GM19438 (cell line): ENCODE measurements around the gene VILL.

ENCODE experiments used
- ATAC-seq: cut with Tn5 transposase; IDR thresholded peaks from one replicate; pipeline ENCODE4 v1.9.1; 2021; ENCODE audit warnings: low read depth; ENCODE audit not compliant: unreplicated experiment

Gene VILL

DNA sequence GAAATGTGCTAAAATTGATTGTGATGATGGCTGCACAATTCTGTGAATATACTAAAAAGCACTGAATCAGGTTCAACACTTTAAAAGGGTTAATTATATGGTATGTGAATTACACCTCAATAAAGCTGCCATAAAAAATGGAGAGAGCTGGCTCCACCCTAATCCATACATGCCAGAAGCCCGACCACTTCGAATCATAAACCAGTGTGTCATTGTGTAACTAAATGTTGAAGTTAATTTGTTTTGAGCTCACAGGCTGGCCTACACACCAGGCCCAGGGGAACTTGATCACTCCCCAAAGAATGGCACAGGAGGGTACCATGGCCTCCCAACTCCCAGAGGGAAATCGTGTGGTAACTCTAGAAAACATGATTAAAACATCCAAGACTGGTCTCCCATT, 24.9 kb downstream of the VILL start:
- ATAC-seq, result no peak

DNA sequence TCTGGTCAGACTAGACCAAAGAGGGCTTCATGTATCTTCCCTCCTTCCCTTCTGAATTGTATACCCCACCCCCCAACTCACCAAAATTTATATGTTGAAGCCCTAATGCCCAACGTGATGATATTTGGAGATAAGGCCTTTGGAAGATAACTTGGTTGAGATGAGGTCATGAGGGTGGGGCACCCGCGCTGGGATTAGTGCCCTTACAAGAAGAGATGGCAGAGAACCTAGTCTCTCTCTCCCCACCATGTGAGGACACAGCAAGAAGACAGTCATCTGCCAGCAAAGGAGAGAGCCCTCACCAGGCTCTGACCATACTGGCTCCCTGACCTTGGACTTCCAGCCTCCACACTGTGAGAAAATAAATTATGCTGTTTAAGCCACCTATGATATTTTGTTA, 25.4 kb downstream of the VILL start:
- no peak for ATAC-seq

DNA sequence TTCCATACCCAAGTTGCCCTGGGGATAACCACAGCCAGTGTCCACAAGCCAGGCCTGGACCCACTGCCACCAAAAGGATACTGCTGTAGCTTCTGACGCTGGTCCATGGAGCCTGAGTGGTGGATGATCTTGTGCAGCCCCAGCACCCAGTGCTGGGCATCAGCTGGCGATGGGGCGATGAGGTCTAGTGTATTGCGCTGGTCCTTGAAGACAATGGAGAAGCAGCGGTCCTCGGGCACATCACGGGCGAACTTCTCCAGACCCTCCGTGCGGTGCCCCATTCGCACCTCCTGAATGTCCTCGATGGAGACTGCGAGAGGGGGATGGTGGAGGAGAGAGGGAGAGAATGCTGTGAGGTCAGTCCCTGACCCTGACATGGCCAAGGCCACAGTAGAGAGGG, 25.8 kb downstream of the VILL start:
- no peak for ATAC-seq

DNA sequence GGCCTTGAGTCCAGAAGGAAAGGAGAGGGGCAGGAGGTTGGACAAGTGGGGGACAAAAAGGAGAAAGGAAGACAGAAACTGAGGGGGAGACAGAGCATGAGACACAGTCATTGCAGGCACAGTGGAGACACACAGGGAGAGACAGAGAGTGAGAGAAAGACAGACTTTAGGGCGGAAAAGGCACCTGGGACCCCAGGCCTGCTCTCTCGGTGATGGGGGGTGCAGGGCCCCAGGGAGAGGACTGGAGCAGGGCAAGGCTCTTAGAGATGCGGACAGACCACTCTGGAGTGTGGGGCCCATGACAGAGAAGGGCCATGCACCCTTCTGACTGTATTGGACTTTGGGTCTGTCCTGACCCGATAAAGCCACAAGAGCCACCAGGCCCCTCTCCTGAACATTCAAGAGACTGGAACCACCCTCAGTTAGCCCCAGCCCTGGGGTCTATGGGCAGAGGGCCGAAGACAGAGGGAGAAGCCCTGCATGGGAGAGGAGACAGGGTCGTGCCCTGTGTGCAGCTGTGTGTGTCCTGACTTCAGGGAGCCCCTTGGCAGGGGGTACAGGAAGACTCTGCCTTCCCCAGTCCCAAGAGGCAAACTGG, 26.4 kb downstream of the VILL start:
- ATAC-seq, result no peak

DNA sequence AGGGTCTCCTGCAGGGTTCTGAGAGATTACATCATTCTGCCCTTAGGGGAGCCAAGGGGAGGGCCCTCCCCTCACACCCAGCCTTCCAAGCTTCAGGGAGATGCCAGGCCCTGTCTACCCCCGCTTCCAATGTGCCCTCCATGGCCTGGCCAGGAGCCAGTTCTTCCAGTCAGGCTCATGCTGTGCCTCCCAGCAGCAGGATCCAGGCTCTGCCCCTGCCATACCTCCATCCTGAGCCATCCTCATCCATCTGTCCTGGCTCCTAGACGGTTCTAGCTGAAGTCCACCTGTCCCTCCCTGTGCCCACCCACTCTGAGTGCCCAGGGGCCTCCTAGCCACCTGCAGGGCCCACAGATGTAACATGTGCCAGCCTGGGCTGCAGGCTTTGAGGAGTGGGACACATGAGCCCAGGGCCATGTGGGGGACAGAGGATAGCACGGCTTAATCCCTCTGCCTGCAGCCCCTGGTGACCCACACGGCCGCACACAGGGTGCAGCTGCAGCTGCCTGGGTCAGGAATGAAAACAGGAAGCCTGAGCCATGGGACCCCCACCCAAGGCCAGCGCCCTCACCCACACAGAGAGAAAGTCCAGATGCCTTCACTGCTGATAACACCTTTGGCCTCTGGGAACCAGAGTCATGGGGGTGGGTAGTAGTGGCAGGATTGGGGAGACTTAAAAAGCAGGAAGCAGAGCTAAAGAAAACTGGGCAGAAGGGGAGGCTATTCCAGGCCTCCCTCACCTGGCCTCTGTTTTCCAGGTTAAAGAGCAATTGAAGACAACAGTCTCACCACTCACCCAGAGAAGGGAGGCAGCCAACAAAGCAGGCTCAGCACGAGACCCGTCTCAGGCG, 27.1 kb downstream of the VILL start:
- ATAC-seq, result no peak

DNA sequence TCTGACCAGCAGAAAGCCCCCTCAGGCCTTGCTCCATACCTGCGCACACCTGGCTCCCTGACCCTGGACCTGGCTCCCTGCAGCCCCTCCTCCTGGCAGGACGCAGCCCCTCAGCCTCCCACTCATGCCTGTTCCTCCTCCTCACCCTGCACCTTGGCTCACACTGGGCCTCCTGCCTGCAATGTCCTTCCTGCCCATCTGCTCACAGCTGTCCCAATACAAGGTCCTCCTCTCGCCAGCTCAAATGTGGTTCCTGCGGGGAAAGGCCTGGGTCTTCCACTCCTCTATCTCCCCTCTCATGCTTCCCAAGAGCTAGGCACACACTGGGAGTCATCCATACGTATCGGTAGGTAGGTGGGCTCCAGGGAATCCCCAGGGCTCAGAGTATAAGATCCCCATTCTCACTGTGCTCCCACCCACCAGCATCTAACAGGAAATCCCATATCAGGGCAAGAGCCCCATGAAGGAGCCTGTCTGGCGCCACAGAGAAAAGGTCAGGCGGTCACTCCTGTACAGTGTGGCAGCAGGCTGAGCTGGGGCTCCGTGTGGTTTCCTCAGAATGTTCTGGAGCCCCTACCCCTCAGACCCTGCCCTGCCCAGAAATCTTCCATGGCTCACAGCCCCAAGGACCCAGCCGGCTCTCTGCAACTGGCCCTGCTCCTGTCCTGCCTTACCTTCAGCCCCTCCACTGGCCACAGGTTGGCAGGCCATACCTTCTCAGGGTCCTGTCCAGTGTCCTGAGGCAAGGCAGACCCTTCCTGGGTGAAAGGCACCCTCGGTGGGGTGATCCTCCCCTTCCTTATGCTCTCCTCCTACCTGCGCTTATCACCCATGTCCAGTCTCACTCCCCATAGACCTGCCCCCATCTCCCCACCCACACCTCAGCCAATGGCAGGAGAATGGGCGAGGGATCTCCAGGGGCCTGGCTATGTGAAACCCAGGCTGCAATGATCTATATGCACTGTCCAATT, 28.0 kb downstream of the VILL start:
- ATAC-seq, result no peak

DNA sequence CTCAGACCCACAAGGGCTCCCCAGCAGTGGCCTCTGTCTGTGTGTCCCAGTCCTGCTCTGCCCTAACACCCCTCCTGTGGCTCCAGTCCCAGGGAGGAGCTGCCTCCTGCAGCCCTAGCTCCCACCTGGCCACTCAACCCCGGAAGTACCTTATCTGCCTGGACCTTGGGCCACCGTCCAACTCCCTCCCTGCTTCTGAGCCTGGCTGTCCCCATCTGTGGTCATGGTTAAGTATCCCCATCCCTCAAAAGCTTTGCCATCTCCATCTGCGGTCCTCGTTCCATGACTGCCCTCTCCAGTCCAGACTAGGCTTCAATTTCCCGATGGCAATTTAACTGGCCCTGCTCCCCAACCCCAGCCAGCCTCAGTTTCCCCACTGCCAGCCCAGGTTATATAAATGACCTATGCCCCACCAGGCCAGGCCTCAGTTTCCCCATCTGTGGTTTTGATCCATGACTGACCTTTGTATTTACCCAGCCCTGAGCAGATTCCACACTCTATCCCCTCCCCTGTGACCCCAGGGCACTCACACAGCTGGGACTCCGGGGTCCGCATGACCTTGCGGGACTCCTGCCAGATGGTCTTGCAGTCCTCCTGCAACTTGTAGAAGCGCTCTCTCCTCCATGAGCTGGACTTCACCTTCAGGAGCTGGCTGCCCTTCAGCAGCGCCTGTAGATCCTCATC, 29.2 kb downstream of the VILL start:
- no peak for ATAC-seq

DNA sequence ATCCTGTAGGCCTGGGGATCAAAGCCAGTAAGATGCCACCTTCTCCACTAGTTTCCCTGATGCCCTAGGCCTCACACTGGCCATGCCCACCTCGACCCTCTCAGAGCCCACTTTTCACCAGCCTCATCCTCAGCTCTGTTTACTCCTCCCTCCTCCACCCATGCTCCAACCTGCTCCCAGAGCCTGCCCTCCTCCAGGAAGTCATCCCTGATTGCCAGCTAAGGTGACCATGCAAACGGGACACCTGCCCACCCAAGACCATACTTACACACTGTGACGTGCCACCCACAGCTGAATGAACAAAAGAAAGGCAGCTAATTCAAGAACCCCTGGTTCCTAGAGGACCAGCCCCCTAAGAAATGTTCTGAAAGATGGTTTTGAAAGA, 29.7 kb downstream of the VILL start:
- no peak for ATAC-seq

DNA sequence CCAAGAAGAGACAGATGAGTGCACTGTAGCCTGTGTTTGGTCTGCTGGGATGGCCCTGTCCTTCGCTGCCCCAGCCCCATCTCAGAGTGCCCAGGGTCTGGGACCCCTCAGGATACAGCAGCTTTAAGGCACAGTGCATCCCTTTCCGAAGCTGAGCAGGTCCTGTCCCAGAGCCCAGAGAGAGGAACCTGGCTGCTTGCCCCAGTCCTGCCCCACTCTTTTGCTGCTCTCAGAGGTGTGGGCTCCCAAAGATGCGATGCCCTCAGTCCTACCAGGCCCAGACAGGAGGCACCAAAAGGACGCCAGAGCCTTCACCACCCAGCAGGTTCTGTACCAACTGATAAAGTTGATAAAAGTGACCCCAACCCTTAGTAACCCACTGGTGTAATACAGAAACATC, 30.6 kb downstream of the VILL start:
- ATAC-seq, result no peak

DNA sequence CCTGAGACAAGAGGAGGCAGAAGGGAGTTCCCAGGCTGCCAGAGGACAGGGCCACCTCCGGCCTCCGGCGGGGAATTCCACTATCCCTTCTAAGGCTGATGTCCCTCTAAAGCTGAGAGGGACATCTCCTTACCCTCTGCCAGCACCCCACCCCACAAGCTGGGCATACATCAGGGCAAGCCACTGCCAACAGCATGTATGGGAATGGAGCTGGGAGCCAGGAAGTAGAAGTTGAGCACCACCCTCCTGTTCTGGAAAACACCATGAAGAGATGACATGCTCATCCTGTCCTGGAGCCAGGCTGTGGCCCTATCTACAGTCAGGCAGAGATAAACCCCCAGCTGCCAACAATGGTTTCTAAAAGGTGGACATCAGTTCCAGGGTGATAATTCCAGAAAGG, 31.7 kb downstream of the VILL start:
- no peak for ATAC-seq

DNA sequence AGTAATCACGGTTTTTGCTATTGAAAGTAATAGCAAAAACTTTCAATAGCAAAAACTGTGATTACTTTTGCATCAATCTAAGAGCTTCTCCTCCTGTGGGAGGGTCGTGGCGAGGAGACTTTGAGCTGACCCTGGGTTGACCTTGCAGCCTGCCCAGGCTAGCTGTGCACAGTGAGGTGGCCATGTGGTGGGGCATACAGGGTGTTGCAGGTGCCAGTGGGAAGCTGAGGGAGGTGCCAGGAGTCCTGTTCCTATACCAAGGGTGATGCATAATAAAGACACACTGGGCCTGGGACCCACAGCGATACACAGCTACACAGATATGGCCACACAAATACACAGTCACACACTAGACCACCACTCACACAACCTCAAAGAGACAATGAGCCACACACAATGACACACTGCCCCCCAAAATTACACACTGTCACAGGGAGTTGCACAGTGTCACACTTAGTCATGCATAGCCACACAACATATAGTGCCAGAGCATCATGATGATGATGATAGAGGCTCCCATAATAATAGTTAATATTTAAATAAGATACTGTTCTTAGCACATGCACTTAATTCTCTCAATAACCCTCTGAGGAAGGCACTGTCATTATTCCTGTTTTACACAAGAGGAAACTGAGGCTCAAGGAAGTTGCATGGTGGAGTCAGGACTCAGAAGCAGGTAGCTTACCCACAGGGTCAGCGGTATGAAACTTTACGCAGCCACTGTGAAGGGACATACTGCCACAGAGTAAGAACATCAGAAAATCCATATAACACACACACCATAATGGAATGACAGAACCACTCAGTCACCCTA, 32.5 kb downstream of the VILL start:
- no peak for ATAC-seq

DNA sequence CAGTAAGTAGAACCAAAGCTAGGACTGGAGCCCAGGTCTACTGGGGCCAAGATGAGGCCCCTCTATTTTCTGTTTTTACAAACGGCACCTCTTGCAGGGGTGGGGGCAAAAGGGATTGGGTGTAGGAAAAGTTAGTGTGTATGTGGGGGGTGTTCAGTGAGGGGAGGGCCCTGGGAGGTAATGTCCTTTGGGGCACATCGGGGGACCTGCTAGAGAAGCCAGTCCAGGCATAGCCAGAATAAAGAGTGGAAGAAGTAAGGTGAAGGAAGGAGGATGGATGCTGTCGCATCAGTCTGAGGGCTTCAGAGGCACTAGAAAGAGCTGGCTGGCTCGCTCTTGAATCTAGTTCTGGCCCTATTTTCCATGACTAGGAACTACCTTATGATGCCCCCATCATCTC, 36.3 kb downstream of the VILL start:
- no peak for ATAC-seq

DNA sequence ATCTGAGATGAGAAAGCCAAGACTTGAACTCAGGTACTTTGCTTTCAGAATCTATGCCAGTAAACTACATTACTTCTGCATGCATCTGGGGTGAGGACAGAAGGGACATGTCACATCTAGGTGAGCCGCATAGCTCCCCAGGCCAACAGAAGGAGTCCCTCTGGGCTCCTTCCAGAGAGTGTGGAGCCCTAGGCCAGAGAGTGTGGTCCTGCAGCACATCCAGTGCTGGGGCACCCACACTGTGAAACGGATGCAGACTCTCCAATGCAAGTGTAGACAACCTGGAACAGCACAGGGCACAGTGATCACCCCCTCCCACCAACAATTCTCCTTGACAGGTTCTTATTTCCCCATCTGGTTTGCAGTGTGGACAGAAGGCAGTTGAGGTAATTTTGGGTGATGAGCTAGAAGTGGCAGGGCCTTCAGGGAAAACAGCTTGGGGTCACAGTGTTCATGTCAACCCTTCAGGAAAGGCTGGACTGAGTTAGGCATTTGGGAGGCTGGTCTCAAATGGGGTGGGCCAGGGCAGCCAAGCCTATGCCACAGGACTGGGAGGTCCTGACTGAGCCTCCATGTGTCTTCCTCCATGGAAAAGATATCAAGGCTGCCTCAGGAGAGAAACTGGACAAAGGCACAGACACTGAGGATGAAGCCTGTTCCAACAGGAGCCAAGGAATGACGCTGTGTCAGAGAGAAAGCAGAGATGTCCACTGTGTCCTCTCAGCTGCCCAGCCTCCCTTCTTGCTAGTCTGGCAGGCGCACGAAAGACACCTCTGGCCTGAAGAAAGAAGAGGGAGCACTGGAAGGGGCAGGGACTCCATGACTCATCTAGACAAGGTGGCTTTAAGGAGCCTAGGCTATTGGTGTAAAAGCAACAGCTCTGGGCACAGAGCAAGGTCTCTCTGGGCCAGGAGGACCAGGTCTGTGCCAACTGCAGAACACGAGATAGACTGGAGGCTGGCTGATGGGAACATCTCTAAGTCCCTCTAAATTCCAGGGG, 37.2 kb downstream of the VILL start:
- no peak for ATAC-seq

DNA sequence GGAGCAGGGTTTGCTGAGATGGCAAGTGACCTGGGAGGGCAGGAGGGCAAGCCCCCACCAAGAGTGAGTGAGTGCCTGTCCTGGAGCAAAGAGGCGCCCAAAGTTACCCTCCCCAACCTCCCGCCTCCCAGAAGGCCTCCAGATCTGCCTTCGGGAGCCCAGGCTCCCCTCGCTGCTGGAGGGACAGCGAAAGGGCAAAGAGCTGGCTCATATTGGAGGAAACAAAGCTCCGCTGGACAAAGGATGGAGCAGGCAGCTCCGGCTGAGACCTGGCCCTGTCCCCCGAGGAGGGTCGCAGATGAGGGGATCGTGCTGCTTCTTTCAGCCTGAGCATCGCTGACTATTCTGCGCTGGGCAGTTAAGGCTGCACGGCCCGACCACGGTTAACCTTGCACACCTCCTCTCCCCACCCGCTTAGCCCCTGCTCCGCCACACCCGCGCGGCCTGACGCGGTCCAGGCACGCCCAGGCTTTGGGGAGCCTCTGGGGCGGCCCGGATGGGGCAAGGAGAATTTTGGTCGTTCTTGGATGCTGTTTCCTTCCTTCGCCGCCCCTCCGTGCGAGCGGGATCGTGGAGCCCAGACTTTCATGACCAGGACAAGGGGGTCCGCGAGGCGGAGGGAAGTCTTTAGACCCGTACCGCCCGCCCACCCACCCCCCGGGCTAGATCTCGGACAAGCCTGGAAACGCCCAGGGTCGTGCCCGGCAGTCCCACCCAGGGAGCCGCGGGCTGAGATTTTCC, 38.2 kb downstream of the VILL start:
- no peak for ATAC-seq

DNA sequence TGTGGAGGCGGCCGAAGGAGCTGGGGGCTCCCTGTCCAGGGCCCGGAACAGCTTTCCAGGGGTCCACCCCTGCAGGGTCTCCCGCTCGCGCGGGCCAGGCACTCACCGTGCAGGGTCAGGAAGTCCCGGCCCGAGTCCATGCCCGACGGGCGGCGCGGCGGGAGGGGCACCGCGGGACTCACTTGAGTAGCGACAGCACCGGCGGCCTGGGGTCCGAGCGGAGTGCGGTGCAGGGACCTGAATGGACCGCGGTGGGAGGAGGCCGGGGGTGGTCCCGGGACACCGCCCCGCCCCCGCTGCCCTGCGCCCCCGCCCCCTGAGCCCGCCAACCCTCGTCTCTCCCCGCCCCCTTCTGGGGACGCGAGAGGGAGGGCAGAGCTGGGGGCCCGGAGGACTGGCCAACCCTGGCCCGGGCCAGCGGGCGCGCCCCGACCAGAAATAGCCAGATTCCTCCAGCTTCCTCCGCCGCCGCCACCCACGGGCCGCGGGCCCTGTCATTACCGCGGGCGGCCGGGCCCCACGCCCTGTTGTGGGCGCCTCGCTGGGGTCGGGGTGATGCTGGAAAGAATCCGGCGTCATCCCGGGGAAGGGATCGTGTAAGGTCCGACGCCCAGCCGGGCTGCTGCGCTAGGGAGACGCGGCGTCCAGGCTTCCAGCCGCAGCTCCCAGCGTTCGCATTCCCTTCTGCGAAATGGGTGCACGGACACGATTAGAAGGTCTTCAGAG, 39.0 kb downstream of the VILL start, which contains the start of gene PLCD1:
Gene PLCD1, minus strand, starts transcription at position 243 of the 726 bp plus-strand sequence. Its CDS starts 103 bp downstream, at position 140.
- no peak for ATAC-seq

DNA sequence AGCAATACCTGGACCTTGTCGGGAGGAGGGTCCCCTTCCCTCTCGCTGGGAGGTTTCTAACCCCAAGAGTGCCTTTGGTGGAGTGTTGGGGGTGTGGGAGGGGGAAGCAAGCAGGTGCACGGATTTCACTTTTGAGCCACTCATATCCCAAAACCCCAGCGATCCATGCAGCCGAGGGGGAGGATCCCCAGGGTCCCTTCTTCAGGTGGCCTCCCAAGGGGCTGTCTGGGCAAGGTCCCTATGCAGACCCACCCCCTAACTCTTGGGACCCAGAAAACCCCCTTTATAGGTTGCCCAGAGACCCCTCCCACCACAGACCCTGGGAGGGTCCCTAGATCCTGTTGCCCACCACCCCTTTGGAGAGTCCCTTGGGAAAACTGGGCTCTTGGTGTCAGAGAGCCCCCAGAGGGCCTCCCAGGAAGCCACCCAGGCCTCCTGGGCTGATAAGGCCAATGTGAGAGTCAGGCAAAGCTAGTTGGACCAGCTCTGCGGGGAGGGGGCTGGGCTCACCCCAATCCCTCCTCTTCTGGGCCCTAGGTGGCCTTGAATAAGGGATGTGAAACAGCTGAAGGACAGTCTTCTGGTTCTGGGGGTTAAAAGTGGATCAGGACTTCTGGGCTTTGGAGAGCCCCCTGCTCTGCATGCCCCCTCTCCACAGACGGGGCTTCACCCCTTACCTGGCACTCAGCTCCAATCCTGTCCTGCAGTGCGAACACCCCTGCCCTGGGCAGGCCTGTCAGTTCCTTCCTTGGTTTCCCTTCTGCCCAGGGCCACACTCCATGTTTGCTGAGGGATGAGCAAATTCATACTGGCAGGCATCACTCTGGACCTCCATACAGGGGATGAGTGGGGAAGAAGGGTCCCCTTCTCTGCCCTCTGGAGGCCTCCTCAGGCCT, 39.8 kb downstream of the VILL start:
- no peak for ATAC-seq
